NCI-H526 treated with DMSO at 0.1 percent for 48 hours (cell line): ENCODE measurements around the gene SOX2.
A peak's percentile ranks its signal among the peaks of the same experiment; 100 is the strongest.

Experiments used
- DNase-seq: peaks from one replicate; lab custom pipeline; 2025; lab: John Stamatoyannopoulos, UW

Gene SOX2

DNA sequence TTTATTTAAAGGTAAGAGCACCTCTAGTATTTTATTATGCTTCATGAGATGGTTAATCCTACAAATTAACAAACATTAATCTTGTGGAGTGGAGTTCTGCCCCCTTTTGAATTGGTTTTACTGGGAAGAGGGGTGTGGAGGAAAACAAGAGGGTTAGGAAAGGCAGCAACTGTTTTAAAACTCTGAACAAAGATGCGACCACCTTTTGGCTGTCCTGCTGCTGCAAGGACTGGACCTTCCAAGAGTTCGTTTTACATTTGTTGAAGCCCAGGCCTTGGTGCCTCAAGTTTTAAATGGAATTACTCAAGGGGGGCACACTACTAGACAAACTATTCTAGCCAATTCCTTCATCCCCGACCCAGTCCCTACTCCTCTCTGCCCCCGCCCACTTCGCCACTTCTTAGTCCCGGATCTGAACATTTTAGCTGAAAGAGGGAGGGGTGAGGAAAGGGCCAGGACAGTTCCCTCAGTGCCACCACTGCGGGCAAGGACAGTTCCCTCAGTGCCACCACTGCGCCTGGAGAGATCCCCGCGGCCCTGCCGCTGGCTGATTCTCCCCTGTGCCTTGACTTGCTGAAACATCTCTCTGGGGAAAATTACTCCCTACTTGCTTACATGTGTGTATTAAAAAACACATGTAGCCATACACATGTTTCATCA, 11.2 kb downstream of the SOX2 start:
- DNase-seq = no peak

DNA sequence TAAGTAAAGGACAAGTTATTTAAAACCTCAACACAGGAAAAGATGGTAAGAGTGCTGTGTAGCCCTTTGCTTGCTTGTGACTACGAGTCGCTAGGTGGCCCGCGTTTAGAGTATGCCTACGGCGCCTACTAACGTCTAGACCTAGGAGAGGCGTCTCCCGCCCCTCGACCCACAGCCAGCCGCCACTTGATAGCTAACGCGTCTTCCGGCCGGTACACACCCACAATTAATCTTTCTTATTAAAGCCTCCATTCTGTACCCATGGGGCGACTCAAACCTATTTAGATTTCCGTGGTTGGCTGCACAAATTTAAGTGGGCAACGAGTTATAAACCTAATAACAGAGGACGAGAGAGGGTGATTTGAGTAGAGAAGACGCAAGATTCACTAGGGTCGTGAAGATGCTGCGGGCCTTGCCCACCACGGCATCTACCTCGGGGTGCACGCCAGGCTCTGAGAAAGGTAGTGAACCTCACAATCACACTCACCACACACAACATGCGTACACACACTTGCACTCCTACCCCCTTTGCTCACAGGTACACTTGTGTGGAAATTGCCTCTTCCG, 12.0 kb downstream of the SOX2 start:
- DNase-seq = no peak

GRCh38 chr3:181724192-181724965, 12.7 kb downstream of the SOX2 start:
- no peak for DNase-seq

DNA sequence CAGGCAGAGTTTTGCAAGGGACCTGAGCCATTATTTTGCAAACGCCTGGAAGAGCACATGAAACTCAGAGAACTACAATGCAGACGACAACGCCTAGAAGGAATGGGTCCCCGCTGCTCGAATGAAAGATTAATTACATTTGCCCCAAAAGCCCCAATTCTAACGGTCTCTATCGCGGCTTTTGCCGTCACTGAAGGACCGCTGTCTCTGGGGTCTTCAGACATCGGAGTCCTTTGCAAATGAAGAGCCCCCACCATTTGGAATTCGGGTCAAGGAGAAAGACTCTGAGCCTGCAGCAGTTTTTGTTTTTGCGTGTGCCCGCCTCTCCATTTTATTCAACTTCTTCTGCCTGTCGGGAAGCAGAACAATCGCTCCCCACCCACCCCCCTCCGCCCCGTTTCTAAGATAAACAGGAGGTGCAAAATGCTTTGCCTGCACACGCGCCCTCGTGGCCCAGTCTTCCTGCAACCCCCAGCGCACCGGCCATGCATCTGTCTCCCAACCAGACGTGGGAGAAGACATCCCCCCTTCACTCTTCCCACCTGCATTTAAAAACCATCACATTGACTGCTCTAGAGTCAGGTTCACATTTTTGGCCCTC, 13.5 kb downstream of the SOX2 start:
- no peak for DNase-seq

DNA sequence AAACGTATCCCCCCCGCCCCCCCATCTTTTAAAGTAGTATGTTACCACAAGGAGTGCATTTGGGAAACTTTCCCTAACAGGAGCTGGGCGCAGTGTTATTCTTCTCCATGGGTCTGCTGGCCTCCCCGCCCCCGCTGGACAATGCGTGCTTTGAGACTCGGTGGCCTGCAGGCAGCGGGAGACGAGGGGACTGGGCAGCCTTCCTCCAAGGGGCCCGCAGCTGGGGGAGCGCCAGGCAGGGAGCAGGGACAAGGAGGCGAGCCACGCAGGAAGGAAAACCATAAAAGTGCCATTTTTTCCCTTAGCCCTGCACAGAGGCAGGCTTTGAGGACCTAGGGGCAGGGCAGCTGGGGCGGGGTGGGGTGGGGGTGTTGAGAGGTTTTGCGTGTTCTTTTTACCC, 14.1 kb downstream of the SOX2 start:
- DNase-seq = no peak

DNA sequence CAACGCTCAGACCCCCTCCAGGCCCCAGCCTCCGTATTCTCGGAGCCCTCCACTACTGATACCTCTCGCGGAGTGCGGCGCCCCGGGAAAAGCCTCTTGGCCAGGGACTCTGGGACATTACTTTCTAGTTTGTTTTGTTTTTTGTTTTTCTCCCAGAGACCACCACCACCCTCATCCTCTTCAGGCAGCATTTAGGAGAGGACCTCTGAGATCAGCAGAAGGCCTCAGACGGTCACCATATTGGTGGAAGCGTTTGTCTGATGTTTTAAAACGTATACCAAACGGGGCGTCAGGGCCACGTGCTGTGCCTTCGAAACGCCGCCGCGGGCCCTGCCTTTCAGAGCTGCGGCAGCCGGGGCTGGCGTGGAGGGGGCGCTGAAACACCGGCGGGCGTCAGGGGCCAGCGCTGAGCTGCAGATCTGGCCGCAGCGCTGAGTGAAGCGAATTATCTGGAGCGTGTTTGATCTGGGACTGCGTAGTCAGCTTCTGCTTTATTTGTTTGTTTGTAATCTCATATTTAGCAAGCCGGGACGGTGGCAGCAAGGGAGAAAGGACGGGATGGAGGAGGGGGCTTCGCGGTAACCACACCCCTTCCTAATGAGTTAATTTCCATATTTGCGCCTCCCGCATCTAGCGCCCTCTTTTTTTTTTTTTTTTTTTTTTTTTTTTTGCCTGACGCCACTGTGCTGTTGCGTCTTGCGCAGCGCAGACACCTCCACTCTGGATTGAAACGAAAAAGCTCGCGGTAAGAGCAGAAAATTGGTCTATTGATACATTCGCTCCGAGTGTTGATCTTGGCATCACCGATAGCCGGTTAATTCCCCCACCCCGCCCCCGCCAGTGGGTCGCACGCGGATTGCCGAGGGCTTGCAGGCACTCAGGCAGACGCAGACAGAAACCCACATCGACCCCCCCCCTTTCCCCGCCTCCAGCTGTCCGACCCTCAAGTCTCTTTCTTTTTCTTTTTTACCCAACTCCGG, 14.9 kb downstream of the SOX2 start:
- no peak for DNase-seq

- no peak for DNase-seq
Observed at GRCh38 chr3:181727341-181728032, 15.8 kb downstream of the SOX2 start.

DNA sequence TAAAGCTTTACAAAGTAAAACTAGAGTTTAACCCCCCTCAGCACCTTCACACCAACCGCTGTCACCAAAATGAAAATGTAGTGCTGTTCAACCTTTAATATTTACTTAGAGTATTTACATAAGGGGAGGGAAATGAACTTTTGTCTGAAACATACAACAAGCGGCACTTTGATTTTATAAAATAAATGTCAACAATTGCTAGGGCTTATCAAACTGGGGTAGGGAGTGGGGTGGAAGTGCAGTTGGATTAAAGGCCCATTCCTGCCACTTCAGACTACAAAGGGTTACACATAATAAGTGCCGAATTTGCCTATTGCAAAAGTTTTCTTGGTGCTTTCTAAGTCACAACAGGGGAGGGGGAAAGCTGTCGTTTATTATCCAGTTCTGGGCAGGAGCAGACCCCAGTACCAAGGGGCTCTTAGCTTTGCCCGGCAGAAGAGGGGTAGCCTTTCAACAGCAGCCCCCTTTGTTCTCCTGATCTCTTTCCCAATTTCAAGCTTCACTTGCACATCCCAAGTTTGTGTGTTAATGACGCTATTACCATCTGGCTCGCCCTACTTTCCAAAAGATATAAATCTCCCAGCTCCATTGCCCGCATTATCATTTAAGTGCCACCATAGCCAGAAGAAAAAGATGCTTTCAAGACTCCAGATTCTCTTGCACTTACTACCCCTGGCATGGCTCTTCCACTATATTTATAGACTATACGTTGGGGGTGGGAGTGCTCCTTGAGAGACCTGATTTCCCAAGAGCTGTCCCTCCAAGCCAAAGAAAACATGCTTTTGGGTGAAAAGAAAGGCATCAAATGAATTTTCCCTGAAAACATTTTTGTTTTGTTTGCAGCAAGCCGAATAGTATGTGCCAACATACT, 17.0 kb downstream of the SOX2 start:
- no peak for DNase-seq

DNA sequence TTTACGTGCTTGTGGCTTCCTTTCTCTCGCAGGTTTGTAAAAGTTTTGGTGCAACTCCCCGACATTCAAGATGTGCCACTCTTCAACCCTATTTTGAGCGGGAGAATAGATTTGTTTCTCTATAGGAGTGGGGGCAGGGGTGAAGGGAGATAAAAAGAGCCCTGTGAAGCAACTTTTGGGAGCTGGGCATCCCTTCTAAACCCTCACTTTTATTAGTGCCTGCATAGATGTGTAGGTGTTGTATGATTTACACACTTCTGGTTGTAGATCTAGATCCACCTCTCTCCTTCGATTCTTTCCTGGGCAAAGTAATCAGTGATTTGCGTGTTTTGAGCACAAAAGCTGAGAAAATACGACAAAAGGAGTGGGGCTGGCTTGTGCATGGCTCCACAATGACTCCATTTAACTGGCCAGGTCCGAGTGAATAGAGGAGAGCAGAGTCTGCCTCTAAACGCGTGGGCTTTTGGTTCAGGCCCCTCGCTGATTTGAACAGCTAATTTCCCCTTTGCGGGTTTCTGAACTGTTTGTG, 17.7 kb downstream of the SOX2 start:
- no peak for DNase-seq

DNA sequence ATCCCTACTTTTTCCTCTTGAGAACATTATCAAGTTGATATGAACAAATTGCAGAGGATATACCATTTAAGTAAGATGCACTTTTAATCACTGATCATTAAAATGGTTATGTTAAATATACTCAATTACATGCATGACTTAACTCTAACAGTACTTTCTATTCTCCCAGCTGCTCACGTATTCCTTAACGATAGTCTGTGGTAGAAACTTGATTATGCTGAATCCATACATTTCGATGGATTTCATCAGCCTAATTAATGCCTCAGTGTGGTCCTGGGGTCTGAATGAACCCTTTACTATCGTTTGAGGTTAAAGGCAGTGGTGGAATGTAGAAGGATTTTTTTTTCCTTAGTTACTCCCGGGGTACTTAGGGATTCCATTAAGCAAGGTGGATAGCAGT, 18.6 kb downstream of the SOX2 start:
- no peak for DNase-seq

DNA sequence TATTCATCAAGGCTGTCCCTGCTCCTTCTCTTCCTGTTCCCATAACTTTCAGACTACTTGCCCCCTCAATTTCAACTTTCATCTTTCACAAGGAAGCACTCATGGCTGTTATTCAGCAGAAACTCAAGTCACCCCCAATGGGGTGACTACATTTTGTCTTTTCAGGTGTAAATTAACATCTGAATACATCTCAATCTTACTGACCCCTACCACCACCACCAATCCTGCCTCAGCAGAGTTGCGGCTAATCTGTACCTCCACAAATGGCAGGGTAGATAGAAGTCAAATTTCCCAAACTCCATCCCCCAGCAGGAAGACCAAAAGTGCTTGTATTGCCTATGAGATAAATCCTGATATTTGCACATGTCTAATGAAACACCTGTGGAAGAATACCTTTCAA, 19.2 kb downstream of the SOX2 start:
- no peak for DNase-seq

GRCh38 chr3:181735911-181736310, 24.2 kb downstream of the SOX2 start:
- DNase-seq = no peak

GRCh38 chr3:181738551-181738950, 26.8 kb downstream of the SOX2 start:
- DNase-seq = no peak

DNA sequence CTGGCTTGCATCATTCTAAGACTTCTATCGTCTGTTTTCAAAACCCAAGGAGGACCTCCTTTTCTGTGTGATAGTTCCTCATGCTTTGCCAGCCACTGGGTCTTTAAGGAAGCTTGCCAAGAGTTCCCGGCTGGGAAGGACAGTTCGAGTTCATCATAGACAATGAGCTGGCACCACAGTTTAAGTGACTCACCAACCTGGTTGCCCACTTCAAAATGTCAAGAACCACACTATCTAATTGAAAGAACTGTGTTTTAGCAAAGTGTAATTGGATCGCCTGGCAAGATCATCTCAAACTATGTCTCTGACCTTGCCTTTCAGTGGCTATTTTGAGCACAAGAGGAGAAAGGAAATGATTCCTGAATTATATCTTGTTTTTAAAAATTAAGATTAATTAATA, 27.9 kb downstream of the SOX2 start:
- DNase-seq = no peak

- DNase-seq = no peak
Observed at GRCh38 chr3:181741417-181741816, 29.7 kb downstream of the SOX2 start.

- DNase-seq = peak; percentile 40
Observed at GRCh38 chr3:181752202-181752671, 40.5 kb downstream of the SOX2 start.

- no peak for DNase-seq
Observed at GRCh38 chr3:181753391-181753790, 41.7 kb downstream of the SOX2 start.

DNA sequence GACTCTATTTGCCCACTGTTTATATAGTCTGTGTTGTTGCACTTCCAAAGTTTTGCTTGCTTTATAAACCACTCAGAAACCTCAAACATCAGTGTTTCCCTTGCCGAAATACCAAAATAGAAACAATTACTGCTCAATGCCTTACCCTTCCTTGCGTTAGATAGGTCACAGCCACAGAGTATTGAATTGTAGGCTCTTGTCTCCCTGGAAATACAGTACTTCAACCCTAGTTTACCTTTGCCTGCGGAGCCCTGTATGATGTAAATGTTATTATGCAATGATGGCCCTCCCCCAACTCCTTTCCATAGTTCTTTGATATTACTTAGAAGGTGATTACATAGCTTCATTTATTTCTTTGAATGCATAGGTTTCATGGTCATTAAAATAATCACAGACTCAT, 44.2 kb downstream of the SOX2 start:
- DNase-seq = no peak

DNA sequence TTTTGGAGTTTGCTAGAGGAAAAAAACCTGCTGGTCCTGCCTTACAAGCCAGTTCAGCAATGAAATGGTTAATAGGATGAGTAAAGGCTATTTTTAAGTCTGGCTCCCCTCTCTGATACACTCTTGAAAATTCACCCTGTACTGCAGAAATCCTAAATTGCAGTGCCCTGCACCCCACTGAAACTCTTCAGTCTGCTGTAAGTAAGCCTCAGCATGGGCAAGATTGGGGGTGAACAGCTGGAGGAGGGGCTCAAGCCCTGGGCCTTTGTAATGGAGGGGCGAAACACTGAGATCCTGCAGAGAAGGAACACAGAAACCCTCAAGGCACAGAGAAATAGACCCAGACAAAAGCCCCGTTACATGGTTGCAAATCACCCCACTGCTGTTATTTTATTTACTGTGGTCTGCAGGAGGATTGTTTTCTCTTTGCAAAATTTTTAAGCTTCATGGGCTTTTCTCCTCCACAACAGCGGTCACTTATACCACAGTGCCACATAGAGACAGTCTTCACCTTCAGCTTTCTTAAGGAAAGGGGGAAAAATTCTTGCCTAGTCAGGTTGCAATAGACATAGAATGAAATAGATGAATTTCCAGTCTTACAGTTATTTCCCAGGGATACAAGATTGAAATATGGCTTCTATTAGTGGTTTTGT, 45.0 kb downstream of the SOX2 start:
- DNase-seq = no peak
